ENCODE measurements around the gene PLCL2. TPM values are rescaled to one million over a fixed set of nuclear protein-coding genes. Genes with fewer than 3 reads are reported as not detected.
A peak's percentile ranks its signal among the peaks of the same experiment; 100 is the strongest.

Gene PLCL2
- total and polyA plus RNA-seq, 4 donors: 1.5 to 16.5 (median 9.4) TPM

- Histone ChIP-seq H3K36me3 (ENCODE audit: control insufficient read depth in 4 of 4, insufficient read depth in 3 of 4, low read depth in 1 of 4, low read length in 3 of 4) (no peaks in the 10 kb centered on the region), H3K9me3 (ENCODE audit: control insufficient read depth in 4 of 4, low read length in 3 of 4) (no peaks in the 10 kb centered on the region), H3K27me3 (ENCODE audit: control insufficient read depth in 4 of 4, insufficient read depth in 4 of 4, low read length in 3 of 4) (no peaks in the 10 kb centered on the region), H3K4me1 (ENCODE audit: control insufficient read depth in 4 of 4, insufficient read depth in 4 of 4, low read length in 3 of 4) (peaks cover 4 to 21% (median 12%) of the 10 kb centered on the region in 4 donors), H3K27ac (ENCODE audit: low read depth in 1 of 2, low read length in 2 of 2) (no peak overlapping the region), H3K9ac (ENCODE audit: low read depth in 1 of 2, low read length in 2 of 2) (no peak overlapping the region), H3K4me3 (ENCODE audit: low read depth in 1 of 3, low read length in 3 of 3) (no peak overlapping the region)
- 91% methylated on average over 1 of the region's 1 CpG for WGBS
- no peak for DNase-seq (ENCODE audit: low spot score)
- TF ChIP-seq FOXA1 (IDR thresholded peaks at IDR 0.05): no peak
- no peak for TF ChIP-seq SP1 (IDR thresholded peaks at IDR 0.05)
- TF ChIP-seq CTCF (IDR thresholded peaks at IDR 0.05; ENCODE audit: low read depth, low read length, missing input control): no peak
- no peak for TF ChIP-seq NR2F2 (IDR thresholded peaks at IDR 0.05)
- TF ChIP-seq HNF4A (conservative IDR thresholded peaks at IDR 0.05): peak; percentile 35 to 37
- peak in 1 of 2 donors; percentile 21 for TF ChIP-seq JUND (IDR thresholded peaks at IDR 0.05)
- TF ChIP-seq, protein P1, sequence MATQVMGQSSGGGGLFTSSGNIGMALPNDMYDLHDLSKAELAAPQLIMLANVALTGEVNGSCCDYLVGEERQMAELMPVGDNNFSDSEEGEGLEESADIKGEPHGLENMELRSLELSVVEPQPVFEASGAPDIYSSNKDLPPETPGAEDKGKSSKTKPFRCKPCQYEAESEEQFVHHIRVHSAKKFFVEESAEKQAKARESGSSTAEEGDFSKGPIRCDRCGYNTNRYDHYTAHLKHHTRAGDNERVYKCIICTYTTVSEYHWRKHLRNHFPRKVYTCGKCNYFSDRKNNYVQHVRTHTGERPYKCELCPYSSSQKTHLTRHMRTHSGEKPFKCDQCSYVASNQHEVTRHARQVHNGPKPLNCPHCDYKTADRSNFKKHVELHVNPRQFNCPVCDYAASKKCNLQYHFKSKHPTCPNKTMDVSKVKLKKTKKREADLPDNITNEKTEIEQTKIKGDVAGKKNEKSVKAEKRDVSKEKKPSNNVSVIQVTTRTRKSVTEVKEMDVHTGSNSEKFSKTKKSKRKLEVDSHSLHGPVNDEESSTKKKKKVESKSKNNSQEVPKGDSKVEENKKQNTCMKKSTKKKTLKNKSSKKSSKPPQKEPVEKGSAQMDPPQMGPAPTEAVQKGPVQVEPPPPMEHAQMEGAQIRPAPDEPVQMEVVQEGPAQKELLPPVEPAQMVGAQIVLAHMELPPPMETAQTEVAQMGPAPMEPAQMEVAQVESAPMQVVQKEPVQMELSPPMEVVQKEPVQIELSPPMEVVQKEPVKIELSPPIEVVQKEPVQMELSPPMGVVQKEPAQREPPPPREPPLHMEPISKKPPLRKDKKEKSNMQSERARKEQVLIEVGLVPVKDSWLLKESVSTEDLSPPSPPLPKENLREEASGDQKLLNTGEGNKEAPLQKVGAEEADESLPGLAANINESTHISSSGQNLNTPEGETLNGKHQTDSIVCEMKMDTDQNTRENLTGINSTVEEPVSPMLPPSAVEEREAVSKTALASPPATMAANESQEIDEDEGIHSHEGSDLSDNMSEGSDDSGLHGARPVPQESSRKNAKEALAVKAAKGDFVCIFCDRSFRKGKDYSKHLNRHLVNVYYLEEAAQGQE (IDR thresholded peaks at IDR 0.05): no peak
- no peak for TF ChIP-seq HNF4G (IDR thresholded peaks at IDR 0.05)
- TF ChIP-seq ATF3 (IDR thresholded peaks at IDR 0.05): no peak
- no peak for TF ChIP-seq RAD21 (IDR thresholded peaks at IDR 0.05)
- no peak for TF ChIP-seq TAF1 (conservative IDR thresholded peaks at IDR 0.05)
- TF ChIP-seq, protein P2, sequence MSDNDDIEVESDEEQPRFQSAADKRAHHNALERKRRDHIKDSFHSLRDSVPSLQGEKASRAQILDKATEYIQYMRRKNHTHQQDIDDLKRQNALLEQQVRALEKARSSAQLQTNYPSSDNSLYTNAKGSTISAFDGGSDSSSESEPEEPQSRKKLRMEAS (IDR thresholded peaks at IDR 0.05): no peak
- no peak for TF ChIP-seq EGR1 (IDR thresholded peaks at IDR 0.05; ENCODE audit: low read depth in 2 of 2)
- no peak for TF ChIP-seq YY1 (IDR thresholded peaks at IDR 0.05)
- TF ChIP-seq FOXA2 (IDR thresholded peaks at IDR 0.05): no peak
- TF ChIP-seq RXRA (IDR thresholded peaks at IDR 0.05): peak; percentile 33 to 37
- TF ChIP-seq, protein P3, sequence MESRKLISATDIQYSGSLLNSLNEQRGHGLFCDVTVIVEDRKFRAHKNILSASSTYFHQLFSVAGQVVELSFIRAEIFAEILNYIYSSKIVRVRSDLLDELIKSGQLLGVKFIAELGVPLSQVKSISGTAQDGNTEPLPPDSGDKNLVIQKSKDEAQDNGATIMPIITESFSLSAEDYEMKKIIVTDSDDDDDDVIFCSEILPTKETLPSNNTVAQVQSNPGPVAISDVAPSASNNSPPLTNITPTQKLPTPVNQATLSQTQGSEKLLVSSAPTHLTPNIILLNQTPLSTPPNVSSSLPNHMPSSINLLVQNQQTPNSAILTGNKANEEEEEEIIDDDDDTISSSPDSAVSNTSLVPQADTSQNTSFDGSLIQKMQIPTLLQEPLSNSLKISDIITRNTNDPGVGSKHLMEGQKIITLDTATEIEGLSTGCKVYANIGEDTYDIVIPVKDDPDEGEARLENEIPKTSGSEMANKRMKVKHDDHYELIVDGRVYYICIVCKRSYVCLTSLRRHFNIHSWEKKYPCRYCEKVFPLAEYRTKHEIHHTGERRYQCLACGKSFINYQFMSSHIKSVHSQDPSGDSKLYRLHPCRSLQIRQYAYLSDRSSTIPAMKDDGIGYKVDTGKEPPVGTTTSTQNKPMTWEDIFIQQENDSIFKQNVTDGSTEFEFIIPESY (IDR thresholded peaks at IDR 0.05): no peak
- no peak for TF ChIP-seq GABPA (IDR thresholded peaks at IDR 0.05 in 1 of 2, conservative IDR thresholded peaks at IDR 0.05 in 1 of 2)
Measured at GRCh38 chr3:16993227-16993626, 108.5 kb downstream of the PLCL2 start.
